Ovary (tissue), 10 donors: ENCODE measurements around the gene TAF11L13. TPM values are rescaled to one million over a fixed set of nuclear protein-coding genes. Genes with fewer than 3 reads are reported as not detected.
"Not testable (repeated sequence)": the region's sequence is repeated elsewhere in the genome, so short reads cannot be mapped to it uniquely, and the experiment has no call there.

Experiments used
- DNase-seq, 5 donors: peaks; one replicate each; pipeline ENCODE4 v3.0.0-alpha.2; 2019 to 2020
- H3K27ac ChIP-seq, 2 donors: fragments of 200-600 bp; one replicate each; pipeline versions ENCODE4 v1.5.1 to v1.8.0; 2019 to 2022
- H3K27me3 ChIP-seq: fragments of 200-600 bp; one replicate; pipeline ENCODE4 v1.8.0; 2022
- H3K36me3 ChIP-seq: fragments of 200-600 bp; sonication (generic); one replicate; pipeline ENCODE4 v1.5.1; 2019
- H3K4me1 ChIP-seq: one replicate; pipeline ENCODE4 v1.8.1; 2013; ENCODE audit warnings: mild to moderate bottlenecking, moderate library complexity; ENCODE audit not compliant: insufficient read depth
- H3K4me3 ChIP-seq: fragments of 200-600 bp; sonication (generic); one replicate; pipeline ENCODE4 v1.5.1; 2017
- H3K9me3 ChIP-seq, 2 donors: fragments of 200-600 bp in 1 of 2; sonication (generic) in 1 of 2; one replicate each; pipeline versions ENCODE4 v1.5.1 to v1.8.1; 2013 to 2019; ENCODE audit warnings: mild to moderate bottlenecking in 1 of 2, moderate library complexity in 1 of 2
- EP300 ChIP-seq: sonication (generic); formaldehyde crosslinking; IDR thresholded peaks from one replicate; pipeline ENCODE4 v1.6.1; 2017; ENCODE audit warnings: antibody characterized with exemption
- POLR2A ChIP-seq: fragments of 450-650 bp; IDR thresholded peaks from one replicate; pipeline ENCODE4 v1.6.1; 2017; ENCODE audit warnings: antibody characterized with exemption, mild to moderate bottlenecking, moderate library complexity
- WGBS, 3 donors: extraction: QIAGEN DNeasy Blood & Tissue Kit in 1 of 3; methylation state at CpG; one replicate each; pipeline versions ENCODE4 v1.1.5 to v1.1.7; 2013 to 2017; 5-methylcytosine and 5-hydroxymethylcytosine counted together
- intact Hi-C, 4 donors: fragments of 100-400 bp; cut with DNase I; formaldehyde crosslinking; loops; one replicate each; pipeline versions ENCODE4 v1.11.0 to v1.15.1; 2022 to 2023
- long read RNA-seq, 3 donors: library from polyadenylated mRNA in 2 of 3; unstranded in 2 of 3; transcript quantifications; one replicate each; pipeline ENCODE4 v2.0.0 and lab custom pipeline, GENCODE V29; 2021 to 2026
- polyA plus RNA-seq, 2 donors: library from polyadenylated mRNA; stranded (reverse); fragments of 200-250 nt in 1 of 2; fragments of 350-450 nt in 1 of 2; fragmentation: Illumina TruSeq in 1 of 2; extraction: RNeasy Lipid Tissue Mini Kit (QIAGEN cat#74804) in 1 of 2; gene quantifications; one replicate each; pipeline ENCODE4 v1.2.3, GENCODE V29; 2013 to 2014
- total RNA-seq, 7 donors: library from RNA; depleted of rRNA in 2 of 7; stranded (reverse); fragments of >200 nt in 2 of 7; fragmentation: NEBNext Ultra II Directional in 3 of 7; extraction: Animal tissue kit (Norgen Biotek cat#: 25700) in 3 of 7; gene quantifications; one replicate each; pipeline versions ENCODE4 v1.1.0 to v1.2.4, GENCODE V29; 2016 to 2023
- TF ChIP-seq, protein P1 (sequence below), 3 donors: fragments of 450-650 bp in 2 of 3; fragments of 200-600 bp in 1 of 3; IDR thresholded peaks; one replicate each; pipeline versions ENCODE4 v1.5.1 to v1.8.0; 2016 to 2022; ENCODE audit warnings: antibody characterized with exemption in 3 of 3, mild to moderate bottlenecking in 1 of 3
- donor health status: DM: no; HTN: no; CAD: no; lungs with moderate emphysema.
- donor health status: DM: no; HTN: no; CAD: no.
- donor health status: Bipolar disorder and iron deficiency.
- donor health status: DM: yes; HTN: yes; CAD: no.
- donor health status: DM: no; HTN: no; CAD: no.
- donor health status: DM: yes; HTN: yes; CAD: no.

TAF11L13 gene
- total RNA-seq (not detected), polyA plus RNA-seq (not detected)
- long read RNA-seq, donor 1: 0 reads
- long read RNA-seq, donor 2: 0 reads
- long read RNA-seq, donor 3: 0 reads

DNA sequence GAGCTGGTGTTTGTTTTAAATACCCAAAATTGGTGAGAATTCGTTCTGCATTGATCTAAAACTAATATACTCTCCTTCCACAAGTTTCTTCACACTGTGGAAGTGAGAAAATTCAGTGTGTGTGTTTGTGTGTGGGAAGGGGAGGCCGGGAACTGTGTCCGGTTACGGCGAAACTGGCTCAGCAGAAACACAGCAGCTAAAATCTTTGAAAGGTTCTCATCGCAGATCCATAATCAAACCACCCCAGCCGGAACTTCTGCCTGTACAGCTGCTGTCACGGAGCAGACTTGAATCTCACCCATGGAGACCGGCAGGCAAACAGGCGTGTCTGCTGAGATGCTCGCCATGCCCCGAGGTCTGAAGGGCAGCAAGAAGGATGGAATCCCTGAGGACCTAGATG, at the start of gene TAF11L13:
Gene TAF11L13, plus strand, starts transcription at position 301 of the 400 bp plus-strand sequence.
- DNase-seq: not testable (repeated sequence)

DNA sequence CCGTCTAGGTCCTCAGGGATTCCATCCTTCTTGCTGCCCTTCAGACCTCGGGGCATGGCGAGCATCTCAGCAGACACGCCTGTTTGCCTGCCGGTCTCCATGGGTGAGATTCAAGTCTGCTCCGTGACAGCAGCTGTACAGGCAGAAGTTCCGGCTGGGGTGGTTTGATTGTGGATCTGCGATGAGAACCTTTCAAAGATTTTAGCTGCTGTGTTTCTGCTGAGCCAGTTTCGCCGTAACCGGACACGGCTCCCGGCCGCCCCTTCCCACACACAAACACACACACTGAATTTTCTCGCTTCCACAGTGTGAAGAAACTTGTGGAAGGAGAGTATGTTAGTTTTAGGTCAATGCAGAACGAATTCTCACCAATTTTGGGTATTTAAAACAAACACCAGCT, 46.2 kb upstream of the TAF11L13 start, which contains the start of gene TAF11L7:
Gene TAF11L7, minus strand, starts transcription at position 101 of the 400 bp plus-strand sequence.
- H3K27me3 ChIP-seq, H3K4me1 ChIP-seq, DNase-seq, H3K27ac ChIP-seq, H3K4me3 ChIP-seq, H3K36me3 ChIP-seq, intact Hi-C loops, H3K9me3 ChIP-seq: not testable (repeated sequence)
- no CpG with 5 or more reads among the region's 16 CpGs for WGBS, 3 donors

More for the DNA sequence above, at the start of gene TAF11L13:
- H3K4me1 ChIP-seq, H3K36me3 ChIP-seq, H3K27me3 ChIP-seq, H3K4me3 ChIP-seq, H3K27ac ChIP-seq, H3K9me3 ChIP-seq, intact Hi-C loops: not testable (repeated sequence)
- 84 to 100% (median 88%) methylated on average over 4 to 11 of the region's 12 CpGs for WGBS, 3 donors

DNA sequence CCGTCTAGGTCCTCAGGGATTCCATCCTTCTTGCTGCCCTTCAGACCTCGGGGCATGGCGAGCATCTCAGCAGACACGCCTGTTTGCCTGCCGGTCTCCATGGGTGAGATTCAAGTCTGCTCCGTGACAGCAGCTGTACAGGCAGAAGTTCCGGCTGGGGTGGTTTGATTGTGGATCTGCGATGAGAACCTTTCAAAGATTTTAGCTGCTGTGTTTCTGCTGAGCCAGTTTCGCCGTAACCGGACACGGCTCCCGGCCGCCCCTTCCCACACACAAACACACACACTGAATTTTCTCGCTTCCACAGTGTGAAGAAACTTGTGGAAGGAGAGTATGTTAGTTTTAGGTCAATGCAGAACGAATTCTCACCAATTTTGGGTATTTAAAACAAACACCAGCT, 41.0 kb upstream of the TAF11L13 start, which contains the start of gene TAF11L8:
Gene TAF11L8, minus strand, starts transcription at position 101 of the 400 bp plus-strand sequence.
- H3K4me1 ChIP-seq, intact Hi-C loops, H3K27me3 ChIP-seq, H3K27ac ChIP-seq, DNase-seq, H3K36me3 ChIP-seq, H3K4me3 ChIP-seq, H3K9me3 ChIP-seq: not testable (repeated sequence)
- no CpG with 5 or more reads among the region's 16 CpGs for WGBS, 3 donors

DNA sequence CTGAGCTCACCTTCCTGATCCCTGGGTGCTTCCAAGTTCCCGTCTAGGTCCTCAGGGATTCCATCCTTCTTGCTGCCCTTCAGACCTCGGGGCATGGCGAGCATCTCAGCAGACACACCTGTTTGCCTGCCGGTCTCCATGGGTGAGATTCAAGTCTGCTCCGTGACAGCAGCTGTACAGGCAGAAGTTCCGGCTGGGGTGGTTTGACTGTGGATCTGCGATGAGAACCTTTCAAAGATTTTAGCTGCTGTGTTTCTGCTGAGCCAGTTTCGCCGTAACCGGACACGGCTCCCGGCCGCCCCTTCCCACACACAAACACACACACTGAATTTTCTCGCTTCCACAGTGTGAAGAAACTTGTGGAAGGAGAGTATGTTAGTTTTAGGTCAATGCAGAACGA, 37.6 kb upstream of the TAF11L13 start, which contains the start of gene TAF11L9:
Gene TAF11L9, minus strand, starts transcription at position 140 of the 400 bp plus-strand sequence.
- 91 to 97% (median 93%) methylated on average over 10 to 13 of the region's 15 CpGs for WGBS, 3 donors
- H3K4me3 ChIP-seq, H3K36me3 ChIP-seq, DNase-seq, intact Hi-C loops, H3K27ac ChIP-seq, H3K27me3 ChIP-seq, H3K4me1 ChIP-seq, H3K9me3 ChIP-seq: not testable (repeated sequence)

DNA sequence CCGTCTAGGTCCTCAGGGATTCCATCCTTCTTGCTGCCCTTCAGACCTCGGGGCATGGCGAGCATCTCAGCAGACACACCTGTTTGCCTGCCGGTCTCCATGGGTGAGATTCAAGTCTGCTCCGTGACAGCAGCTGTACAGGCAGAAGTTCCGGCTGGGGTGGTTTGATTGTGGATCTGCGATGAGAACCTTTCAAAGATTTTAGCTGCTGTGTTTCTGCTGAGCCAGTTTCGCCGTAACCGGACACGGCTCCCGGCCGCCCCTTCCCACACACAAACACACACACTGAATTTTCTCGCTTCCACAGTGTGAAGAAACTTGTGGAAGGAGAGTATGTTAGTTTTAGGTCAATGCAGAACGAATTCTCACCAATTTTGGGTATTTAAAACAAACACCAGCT, 34.2 kb upstream of the TAF11L13 start, which contains the start of gene TAF11L10:
Gene TAF11L10, minus strand, starts transcription at position 101 of the 400 bp plus-strand sequence.
- H3K9me3 ChIP-seq, H3K27me3 ChIP-seq, H3K4me3 ChIP-seq, DNase-seq, intact Hi-C loops, H3K4me1 ChIP-seq, H3K27ac ChIP-seq, H3K36me3 ChIP-seq: not testable (repeated sequence)
- WGBS, 3 donors: 100% methylated on average over 3 of the region's 15 CpGs; no CpG with 5 or more reads in 2 of the 3 donors

DNA sequence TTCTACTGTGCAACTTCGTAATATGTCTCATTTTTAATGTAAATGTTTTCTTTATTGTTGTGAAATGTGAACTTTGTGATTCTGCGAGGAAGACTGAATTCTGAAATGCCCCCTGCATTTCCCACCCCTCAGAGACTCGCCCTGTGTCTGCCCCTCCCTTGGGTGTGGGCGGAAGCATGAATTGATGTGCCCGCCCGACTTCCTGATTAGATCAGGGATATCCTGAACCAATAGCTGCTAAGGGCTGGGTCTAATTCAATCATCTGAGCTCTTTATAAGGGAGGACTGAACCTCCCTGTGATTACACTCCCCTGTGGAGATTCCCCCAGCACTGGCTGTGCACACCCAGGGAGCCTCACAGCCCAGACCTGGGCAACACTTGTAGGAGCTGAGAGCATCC, 28.0 kb upstream of the TAF11L13 start, which contains the start of gene TAF11L11:
Gene TAF11L11, plus strand, starts transcription at position 304 of the 400 bp plus-strand sequence.
- WGBS, 3 donors: 64 to 70% (median 67%) methylated on average over 6 of the region's 6 CpGs
- H3K27ac ChIP-seq, H3K4me1 ChIP-seq, intact Hi-C loops, H3K4me3 ChIP-seq, H3K27me3 ChIP-seq, H3K9me3 ChIP-seq, H3K36me3 ChIP-seq, DNase-seq: not testable (repeated sequence)

DNA sequence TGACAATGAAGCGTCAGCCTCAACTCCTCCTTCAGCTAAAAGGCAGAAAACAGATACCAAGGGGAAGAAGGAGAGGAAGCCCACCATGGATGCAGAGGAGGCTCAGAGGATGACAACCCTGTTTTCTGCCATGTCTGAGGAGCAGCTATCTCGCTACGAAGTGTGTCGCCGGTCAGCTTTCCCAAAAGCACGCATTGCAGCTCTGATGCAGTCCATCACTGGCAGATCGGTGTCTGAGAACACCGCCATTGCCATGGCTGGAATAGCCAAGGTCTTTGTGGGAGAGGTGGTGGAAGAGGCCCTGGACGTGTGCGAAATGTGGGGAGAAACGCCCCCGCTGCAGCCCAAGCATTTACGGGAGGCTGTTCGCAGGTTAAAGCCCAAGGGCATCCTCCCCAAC, 26.9 kb upstream of the TAF11L13 start:
- Histone ChIP-seq H3K27me3 (no peaks in the 10 kb centered on the region), H3K27ac (no peak overlapping the region), H3K36me3 (no peaks in the 10 kb centered on the region), H3K9me3 (no peaks in the 10 kb centered on the region), H3K4me1 (no peaks in the 10 kb centered on the region), H3K4me3 (no peak overlapping the region)
- TF ChIP-seq, protein P1, sequence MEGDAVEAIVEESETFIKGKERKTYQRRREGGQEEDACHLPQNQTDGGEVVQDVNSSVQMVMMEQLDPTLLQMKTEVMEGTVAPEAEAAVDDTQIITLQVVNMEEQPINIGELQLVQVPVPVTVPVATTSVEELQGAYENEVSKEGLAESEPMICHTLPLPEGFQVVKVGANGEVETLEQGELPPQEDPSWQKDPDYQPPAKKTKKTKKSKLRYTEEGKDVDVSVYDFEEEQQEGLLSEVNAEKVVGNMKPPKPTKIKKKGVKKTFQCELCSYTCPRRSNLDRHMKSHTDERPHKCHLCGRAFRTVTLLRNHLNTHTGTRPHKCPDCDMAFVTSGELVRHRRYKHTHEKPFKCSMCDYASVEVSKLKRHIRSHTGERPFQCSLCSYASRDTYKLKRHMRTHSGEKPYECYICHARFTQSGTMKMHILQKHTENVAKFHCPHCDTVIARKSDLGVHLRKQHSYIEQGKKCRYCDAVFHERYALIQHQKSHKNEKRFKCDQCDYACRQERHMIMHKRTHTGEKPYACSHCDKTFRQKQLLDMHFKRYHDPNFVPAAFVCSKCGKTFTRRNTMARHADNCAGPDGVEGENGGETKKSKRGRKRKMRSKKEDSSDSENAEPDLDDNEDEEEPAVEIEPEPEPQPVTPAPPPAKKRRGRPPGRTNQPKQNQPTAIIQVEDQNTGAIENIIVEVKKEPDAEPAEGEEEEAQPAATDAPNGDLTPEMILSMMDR (IDR thresholded peaks at IDR 0.05): no peak
- no peak for TF ChIP-seq POLR2A
- TF ChIP-seq EP300: no peak
- WGBS, 3 donors: 86 to 88% (median 87%) methylated on average over 14 of the region's 14 CpGs
- no peak for DNase-seq
- intact Hi-C loops: no loop called here

DNA sequence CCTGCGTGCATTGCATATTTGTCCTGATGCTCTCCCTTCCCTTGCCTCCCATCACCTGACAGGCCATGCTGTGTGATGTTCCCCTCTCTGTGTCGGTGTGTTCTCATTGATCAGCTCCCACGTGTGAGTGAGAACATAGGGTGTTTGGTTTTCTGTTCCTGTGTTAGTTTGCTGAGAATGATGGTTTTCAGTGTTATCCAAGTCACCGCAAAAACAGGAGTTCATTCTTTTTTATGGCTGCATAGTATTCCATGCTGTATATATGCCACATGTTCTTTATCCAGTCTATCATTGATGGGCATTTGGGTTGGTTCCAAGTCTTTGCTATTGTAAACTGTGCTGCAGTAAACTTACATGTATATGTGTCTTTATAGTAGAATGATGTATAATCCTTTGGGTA, 24.4 kb upstream of the TAF11L13 start:
- H3K27me3 ChIP-seq, H3K36me3 ChIP-seq, DNase-seq, H3K4me1 ChIP-seq, H3K4me3 ChIP-seq, H3K9me3 ChIP-seq, intact Hi-C loops, H3K27ac ChIP-seq: not testable (repeated sequence)
- 85 to 91% (median 90%) methylated on average over 4 of the region's 4 CpGs for WGBS, 3 donors

DNA sequence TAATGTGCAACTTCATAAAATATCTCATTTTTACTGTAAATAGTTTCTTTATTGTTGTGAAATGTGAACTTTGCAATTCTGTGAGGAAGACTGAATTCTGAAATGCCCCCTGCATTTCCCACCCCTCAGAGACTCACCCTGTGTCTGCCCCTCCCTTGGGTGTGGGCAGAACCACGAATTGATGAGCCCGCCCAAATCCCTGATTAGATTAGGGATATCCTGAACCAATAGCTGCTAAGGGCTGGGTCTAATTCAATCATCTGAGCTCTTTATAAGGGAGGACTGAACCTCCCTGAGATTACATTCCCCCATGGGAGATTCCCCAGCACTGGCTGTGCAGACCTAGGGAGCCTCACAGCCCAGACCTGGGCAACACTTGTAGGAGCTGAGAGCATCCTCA, 21.8 kb upstream of the TAF11L13 start, which contains the start of gene TAF11L12:
Gene TAF11L12, plus strand, starts transcription at position 301 of the 400 bp plus-strand sequence.
- 20 to 66% (median 52%) methylated on average over 1 to 2 of the region's 2 CpGs for WGBS, 3 donors
- H3K27ac ChIP-seq, H3K36me3 ChIP-seq, DNase-seq, H3K4me3 ChIP-seq, intact Hi-C loops, H3K9me3 ChIP-seq, H3K27me3 ChIP-seq, H3K4me1 ChIP-seq: not testable (repeated sequence)
